Gastrocnemius medialis (tissue), 4 donors: ENCODE results near the gene ACSS1. TPM values are rescaled to one million over a fixed set of nuclear protein-coding genes. Genes with fewer than 3 reads are reported as not detected.

Experiments
- ATAC-seq, 2 donors: fragments of 150-250 bp; one replicate each; pipeline ENCODE4 v1.9.1; 2016
- DNase-seq, 2 donors: peaks; one replicate each; pipeline ENCODE4 v3.0.0-alpha.2; 2019
- H3K27ac ChIP-seq, 4 donors: fragments of 200-600 bp; sonication (generic); 1 replicate in 1 of 4; 2 replicates in 3 of 4; pipeline ENCODE4 v1.5.1; 2016 to 2018; ENCODE audit warnings: mild to moderate bottlenecking in 2 of 4, moderate library complexity in 1 of 4
- H3K27me3 ChIP-seq, 3 donors: fragments of 200-600 bp; sonication (generic) in 2 of 3; 1 replicate in 1 of 3; 2 replicates in 2 of 3; pipeline versions ENCODE4 v1.5.1 to v1.6.0; 2016 to 2019; ENCODE audit warnings: mild to moderate bottlenecking in 1 of 3, moderate library complexity in 1 of 3
- H3K36me3 ChIP-seq, 2 donors: fragments of 200-600 bp; sonication (generic) in 1 of 2; one replicate each; pipeline ENCODE4 v1.5.1; 2017 to 2018
- H3K4me1 ChIP-seq, 2 donors: fragments of 200-600 bp; sonication (generic) in 1 of 2; one replicate each; pipeline ENCODE4 v1.5.1; 2016 to 2017; ENCODE audit warnings: mild to moderate bottlenecking in 2 of 2
- H3K4me3 ChIP-seq, 4 donors: fragments of 200-600 bp; sonication (generic) in 3 of 4; 1 replicate in 1 of 4; 2 replicates in 3 of 4; pipeline ENCODE4 v1.5.1; 2016 to 2019; ENCODE audit warnings: mild to moderate bottlenecking in 2 of 4
- H3K9me3 ChIP-seq, 3 donors: fragments of 200-600 bp; sonication (generic) in 2 of 3; 1 replicate in 1 of 3; 2 replicates in 2 of 3; pipeline ENCODE4 v1.5.1; 2016 to 2019
- POLR2A ChIP-seq, 2 donors: fragments of 450-650 bp; IDR thresholded peaks; one replicate each; pipeline ENCODE4 v1.6.1; 2017; ENCODE audit warnings: antibody characterized with exemption in 2 of 2, mild to moderate bottlenecking in 2 of 2, moderate library complexity in 2 of 2
- in situ Hi-C, 4 donors: fragments of 200-750 bp; cut with MboI; loops; one replicate each; pipeline versions ENCODE4 v1.15.0 to v1.8.0; 2017; ENCODE audit warnings: low sequenced_read_pairs in 4 of 4
- intact Hi-C: fragments of 100-400 bp; cut with DNase I; formaldehyde crosslinking; loops from one replicate; pipeline ENCODE4 v1.15.1; 2023; ENCODE audit warnings: low total_unique reads
- total RNA-seq, 4 donors: library from RNA; depleted of rRNA; stranded (reverse); fragments of >200 nt; gene quantifications; one replicate each; pipeline versions ENCODE4 v1.1.0 to v1.2.3, GENCODE V29; 2016
- TF ChIP-seq, protein P1 (sequence below), 5 experiments: fragments of 450-650 bp in 3 of 5; fragments of 200-600 bp in 2 of 5; sonication (generic) in 2 of 5; IDR thresholded peaks in 4 of 5; conservative IDR thresholded peaks in 1 of 5; 1 replicate in 4 of 5; 2 replicates in 1 of 5; pipeline ENCODE4 v1.5.1; 2016 to 2019; ENCODE audit warnings: antibody characterized with exemption in 5 of 5, mild to moderate bottlenecking in 3 of 5, moderate library complexity in 3 of 5

The ACSS1 gene
- total RNA-seq, 4 donors from 2014 or later = 11.4 to 84.6 (median 11.8) TPM

- Histone ChIP-seq H3K4me3 (no peak overlapping the region), H3K36me3 (no peaks in the 10 kb centered on the region), H3K27me3 (no peaks in the 10 kb centered on the region), H3K4me1 (peaks cover 95 to 100% of the 10 kb centered on the region in 2 donors), H3K27ac (peak overlapping the region; percentile 92 to 95 (median 95)), H3K9me3 (no peaks in the 10 kb centered on the region)
- TF ChIP-seq POLR2A (IDR thresholded peaks at IDR 0.05) = no peak
- TF ChIP-seq, protein P1, sequence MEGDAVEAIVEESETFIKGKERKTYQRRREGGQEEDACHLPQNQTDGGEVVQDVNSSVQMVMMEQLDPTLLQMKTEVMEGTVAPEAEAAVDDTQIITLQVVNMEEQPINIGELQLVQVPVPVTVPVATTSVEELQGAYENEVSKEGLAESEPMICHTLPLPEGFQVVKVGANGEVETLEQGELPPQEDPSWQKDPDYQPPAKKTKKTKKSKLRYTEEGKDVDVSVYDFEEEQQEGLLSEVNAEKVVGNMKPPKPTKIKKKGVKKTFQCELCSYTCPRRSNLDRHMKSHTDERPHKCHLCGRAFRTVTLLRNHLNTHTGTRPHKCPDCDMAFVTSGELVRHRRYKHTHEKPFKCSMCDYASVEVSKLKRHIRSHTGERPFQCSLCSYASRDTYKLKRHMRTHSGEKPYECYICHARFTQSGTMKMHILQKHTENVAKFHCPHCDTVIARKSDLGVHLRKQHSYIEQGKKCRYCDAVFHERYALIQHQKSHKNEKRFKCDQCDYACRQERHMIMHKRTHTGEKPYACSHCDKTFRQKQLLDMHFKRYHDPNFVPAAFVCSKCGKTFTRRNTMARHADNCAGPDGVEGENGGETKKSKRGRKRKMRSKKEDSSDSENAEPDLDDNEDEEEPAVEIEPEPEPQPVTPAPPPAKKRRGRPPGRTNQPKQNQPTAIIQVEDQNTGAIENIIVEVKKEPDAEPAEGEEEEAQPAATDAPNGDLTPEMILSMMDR (IDR thresholded peaks at IDR 0.05 in 4 of 5, conservative IDR thresholded peaks at IDR 0.05 in 1 of 5) = no peak
- in situ Hi-C loops = no loop called here
- no peak for DNase-seq
- intact Hi-C loops = loop anchor here (5.0 kb wide), 1 partner anchor 1897 kb away; no protein-coding TSS in a partner anchor
- ATAC-seq = no peak
These were observed 13.7 kb downstream of the ACSS1 start for GRCh38 chr20:25044261-25044560.

DNA sequence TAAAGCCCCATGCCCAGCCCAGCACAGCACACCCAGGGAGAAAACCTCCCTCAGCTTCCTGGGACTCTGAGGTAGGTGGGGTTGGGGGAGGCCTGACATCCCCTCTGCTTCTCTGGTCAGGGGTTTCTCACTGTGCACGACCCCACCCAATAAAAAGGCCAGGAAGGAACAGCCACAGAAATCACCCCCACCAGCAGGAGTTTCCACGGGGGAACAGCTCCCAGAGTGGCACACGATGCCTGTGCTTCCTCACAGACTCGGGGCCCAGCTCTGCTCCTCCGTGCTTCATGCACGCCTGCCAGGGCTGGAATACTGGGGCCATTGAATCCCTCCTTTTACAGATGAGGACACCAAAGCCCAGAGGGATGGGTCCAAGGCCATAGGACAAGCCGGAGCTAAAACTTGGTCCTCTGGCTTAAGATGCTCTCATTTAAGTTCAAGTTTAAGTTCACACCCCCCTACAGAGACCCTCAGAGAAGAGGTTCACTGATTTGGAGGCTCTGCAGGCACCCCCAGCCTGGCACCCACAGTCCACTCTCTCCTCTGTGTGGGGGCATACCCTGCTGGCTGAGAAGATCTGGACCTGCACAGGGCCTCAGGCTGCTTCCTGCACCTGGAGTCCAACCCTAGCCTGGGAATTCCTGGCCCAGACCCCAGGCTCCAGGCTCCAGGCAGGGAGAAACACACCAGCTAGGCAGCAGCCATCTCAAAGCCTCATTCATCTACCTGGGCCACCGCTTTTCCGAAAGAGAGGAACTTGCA is 14.3 kb downstream of the ACSS1 start:
- intact Hi-C loops = loop anchor here (5.0 kb wide), 1 partner anchor 1896 kb away; no protein-coding TSS in a partner anchor
- in situ Hi-C loops = no loop called here

DNA sequence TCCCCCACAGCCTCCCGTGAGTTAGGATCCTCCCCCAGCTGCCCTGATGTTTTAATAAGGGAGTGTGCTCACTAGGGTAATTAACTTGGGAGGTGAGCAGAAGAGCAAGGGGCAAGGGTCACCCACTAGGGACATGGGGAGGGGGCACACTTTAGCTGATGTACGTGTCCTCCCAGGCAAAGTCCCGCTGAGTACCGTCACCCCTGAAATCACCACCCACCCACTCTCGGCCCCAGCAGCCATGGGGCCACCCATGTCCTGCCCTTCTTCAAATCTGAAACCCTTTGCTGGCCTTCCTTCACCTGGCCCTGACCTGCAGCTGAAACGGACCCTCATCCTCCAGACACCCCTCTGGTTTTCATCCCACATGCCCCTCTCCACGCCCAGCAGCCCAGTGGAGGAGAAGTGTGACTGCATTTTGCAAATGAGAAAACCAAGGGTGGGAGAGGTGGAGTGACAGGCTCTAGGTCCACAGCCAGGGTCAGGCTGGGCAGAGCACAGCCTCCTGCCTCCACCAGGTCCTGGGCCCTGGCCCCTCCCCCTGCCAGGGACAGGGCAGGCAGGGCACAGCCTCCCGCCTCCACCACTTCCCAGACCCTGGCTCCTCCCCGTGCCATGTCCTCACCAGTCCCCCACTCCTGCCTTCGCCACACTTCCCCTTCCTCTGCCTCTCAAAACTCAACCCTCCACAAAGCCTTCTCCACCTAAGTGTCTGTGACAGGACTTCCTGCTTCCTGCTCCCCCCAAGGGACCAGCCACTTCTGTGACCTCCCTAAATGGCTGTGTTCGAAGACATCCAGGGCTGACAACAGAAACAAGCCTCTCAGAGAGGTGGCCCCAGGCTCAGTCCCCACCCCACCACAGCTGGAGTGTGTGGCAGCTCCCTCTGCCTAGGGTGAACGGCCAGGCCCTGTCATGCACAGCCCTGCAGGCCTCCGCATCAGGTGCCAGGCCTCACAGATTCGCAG is 15.1 kb downstream of the ACSS1 start:
- ATAC-seq (no peak), DNase-seq (no peak)
- peak overlapping the region; percentile 92 to 95 (median 95) for H3K27ac ChIP-seq
- no peak for TF ChIP-seq POLR2A (IDR thresholded peaks at IDR 0.05)
- TF ChIP-seq, protein P1 (IDR thresholded peaks at IDR 0.05 in 4 of 5, conservative IDR thresholded peaks at IDR 0.05 in 1 of 5) = no peak
- H3K9me3 ChIP-seq = no peaks in the 10 kb centered on the region
- peaks cover 97 to 100% of the 10 kb centered on the region in 2 donors for H3K4me1 ChIP-seq
- intact Hi-C loops = loop anchor here (5.0 kb wide), 1 partner anchor 1896 kb away; no protein-coding TSS in a partner anchor
- no peaks in the 10 kb centered on the region for H3K36me3 ChIP-seq
- H3K4me3 ChIP-seq = no peak overlapping the region
- in situ Hi-C loops = no loop called here
- no peaks in the 10 kb centered on the region for H3K27me3 ChIP-seq

More for the DNA sequence above, 14.3 kb downstream of the ACSS1 start:
- Histone ChIP-seq H3K36me3 (no peaks in the 10 kb centered on the region), H3K4me1 (peaks cover 95 to 100% of the 10 kb centered on the region in 2 donors), H3K27me3 (no peaks in the 10 kb centered on the region), H3K27ac (peak overlapping the region; percentile 92 to 95 (median 95)), H3K4me3 (no peak overlapping the region), H3K9me3 (no peaks in the 10 kb centered on the region)
- TF ChIP-seq POLR2A (IDR thresholded peaks at IDR 0.05) = no peak
- TF ChIP-seq, protein P1 (IDR thresholded peaks at IDR 0.05 in 4 of 5, conservative IDR thresholded peaks at IDR 0.05 in 1 of 5) = no peak
- ATAC-seq = no peak
- DNase-seq = peak in 1 of 2 donors; percentile 11

DNA sequence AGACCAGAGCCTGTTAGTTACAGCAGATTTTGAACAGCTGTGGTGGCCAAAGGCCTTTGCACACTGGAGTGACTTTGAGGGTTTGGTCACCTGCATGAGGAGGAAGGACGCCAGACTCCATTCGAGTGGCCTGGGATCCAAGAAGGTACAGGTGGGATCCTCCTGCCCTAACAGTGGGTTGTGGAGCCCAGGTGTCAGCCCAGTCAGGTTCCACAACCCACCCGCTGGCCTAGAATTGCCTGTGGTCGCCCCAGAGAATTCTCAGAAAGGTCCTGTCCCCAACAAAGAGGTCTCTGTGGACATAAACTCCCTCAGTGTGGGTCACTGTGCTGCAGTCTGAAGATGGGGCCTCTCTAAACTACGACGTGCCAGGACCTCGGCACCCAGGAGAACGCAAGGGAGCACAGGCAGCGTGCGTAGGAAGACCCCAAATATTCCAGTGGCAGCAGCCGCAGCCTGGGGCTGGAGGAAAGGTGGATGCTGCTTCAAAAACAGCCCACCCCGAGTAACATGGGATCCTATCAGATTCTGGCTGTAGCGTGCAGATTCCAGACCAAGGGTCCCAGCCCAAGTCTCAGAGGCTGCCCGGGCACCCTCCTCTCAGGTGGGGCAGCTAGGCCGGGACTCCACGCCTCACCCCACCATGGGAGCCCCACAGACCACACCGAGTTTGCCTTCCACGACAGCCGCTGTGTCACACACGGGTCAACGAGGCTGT is 16.0 kb downstream of the ACSS1 start:
- H3K4me3 ChIP-seq = no peak overlapping the region
- H3K4me1 ChIP-seq = peaks cover 97 to 100% of the 10 kb centered on the region in 2 donors
- ATAC-seq (no peak), DNase-seq (no peak)
- H3K27ac ChIP-seq = peak overlapping the region; percentile 92 to 95 (median 95)
- in situ Hi-C loops = no loop called here
- intact Hi-C loops = loop anchor here (2.0 to 5.0 kb wide), 2 partner anchors 15 to 1895 kb away; no protein-coding TSS in a partner anchor
- no peaks in the 10 kb centered on the region for H3K36me3 ChIP-seq
- no peaks in the 10 kb centered on the region for H3K27me3 ChIP-seq
- H3K9me3 ChIP-seq = no peaks in the 10 kb centered on the region
- no peak for TF ChIP-seq POLR2A (IDR thresholded peaks at IDR 0.05)
- TF ChIP-seq, protein P1 (IDR thresholded peaks at IDR 0.05 in 4 of 5, conservative IDR thresholded peaks at IDR 0.05 in 1 of 5) = no peak
